MM.1S (cell line): ENCODE results near the gene ZFPL1.

Experiments
- DNase-seq: peaks from one replicate; pipeline ENCODE4 v3.0.0-alpha.2; 2015
- H2AFZ ChIP-seq: fragments of 300-600 bp; sonication (generic); 2 replicates; pipeline ENCODE4 v1.6.0; 2016; ENCODE audit warnings: antibody characterized with exemption, low read length
- H3F3A ChIP-seq: fragments of 300-600 bp; sonication (generic); 2 replicates; pipeline ENCODE4 v1.6.1; 2016; ENCODE audit warnings: mild to moderate bottlenecking, antibody characterized with exemption, low read length, moderate library complexity, mixed read lengths; ENCODE audit not compliant: insufficient read depth
- H3K27ac ChIP-seq: fragments of 300-600 bp; sonication (generic); 2 replicates; pipeline ENCODE4 v1.5.1; 2016; ENCODE audit warnings: mild to moderate bottlenecking, low read length
- H3K27me3 ChIP-seq: fragments of 300-600 bp; sonication (generic); replicated peaks from 2 replicates; pipeline ENCODE4 v1.6.0; 2016; ENCODE audit warnings: low read length; ENCODE audit not compliant: insufficient read depth
- H3K36me3 ChIP-seq: fragments of 300-600 bp; sonication (generic); replicated peaks from 2 replicates; pipeline ENCODE4 v1.6.1; 2016; ENCODE audit warnings: mild to moderate bottlenecking, low read length, mixed read lengths; ENCODE audit not compliant: insufficient read depth
- H3K4me1 ChIP-seq: fragments of 300-600 bp; sonication (generic); 2 replicates; pipeline ENCODE4 v1.6.1; 2016; ENCODE audit warnings: low read length, mixed read lengths
- H3K4me2 ChIP-seq: fragments of 300-600 bp; sonication (generic); 2 replicates; pipeline ENCODE4 v1.6.0; 2016; ENCODE audit warnings: low read depth, low read length
- H3K4me3 ChIP-seq: fragments of 300-600 bp; sonication (generic); 2 replicates; pipeline ENCODE4 v1.5.1; 2016; ENCODE audit warnings: low read length, mixed read lengths
- H3K79me2 ChIP-seq: fragments of 300-600 bp; sonication (generic); 2 replicates; pipeline ENCODE4 v1.6.1; 2016; ENCODE audit warnings: mixed run types, low read length, mixed read lengths
- H3K9ac ChIP-seq: fragments of 300-600 bp; sonication (generic); 2 replicates; pipeline ENCODE4 v1.6.1; 2016; ENCODE audit warnings: low read length, mixed read lengths
- H3K9me2 ChIP-seq: fragments of 300-600 bp; sonication (generic); replicated peaks from 2 replicates; pipeline ENCODE4 v1.6.1; 2016; ENCODE audit warnings: mild to moderate bottlenecking, low read length, mixed read lengths; ENCODE audit not compliant: insufficient read depth
- H3K9me3 ChIP-seq: fragments of 300-600 bp; sonication (generic); replicated peaks from 2 replicates; pipeline ENCODE4 v1.6.1; 2016; ENCODE audit warnings: mild to moderate bottlenecking, low read length, mixed read lengths; ENCODE audit not compliant: insufficient read depth
- H4K20me1 ChIP-seq: fragments of 300-600 bp; sonication (generic); 2 replicates; pipeline ENCODE4 v1.6.1; 2016; ENCODE audit warnings: mild to moderate bottlenecking, low read length, moderate library complexity, mixed read lengths; ENCODE audit not compliant: insufficient read depth
- CTCF ChIP-seq: fragments of 300-600 bp; sonication (generic); IDR thresholded peaks from 2 replicates; pipeline ENCODE4 v1.5.1; 2016; ENCODE audit warnings: antibody characterized with exemption, low read length, mixed read lengths
- EZH2 ChIP-seq: fragments of 300-600 bp; sonication (generic); optimal IDR thresholded peaks from 2 replicates; pipeline ENCODE3; 2017; ENCODE audit warnings: low read depth, mild to moderate bottlenecking, antibody characterized with exemption, low read length, mixed read lengths
- EZH2phosphoT487 ChIP-seq: fragments of 300-600 bp; sonication (generic); IDR thresholded peaks from 2 replicates; pipeline ENCODE4 v1.6.1; 2018; ENCODE audit warnings: antibody characterized with exemption, low read length

The ZFPL1 gene

GRCh38 chr11:65059959-65060824 lies 23.8 kb upstream of the ZFPL1 start:
- Histone ChIP-seq H3K4me1 (peaks cover 21% of the 10 kb centered on the region), H3K9me3 (no peaks in the 10 kb centered on the region), H3K27ac (no peak overlapping the region), H3K4me2 (peak overlapping the region; percentile 60; the same call in 1 of the 2 replicates), H4K20me1 (no peaks in the 10 kb centered on the region), H3F3A (peaks cover 11% of the 10 kb centered on the region), H3K27me3 (no peaks in the 10 kb centered on the region), H3K36me3 (no peaks in the 10 kb centered on the region), H3K79me2 (no peaks in the 10 kb centered on the region), H3K9ac (no peak overlapping the region), H3K4me3 (no peak overlapping the region), H3K9me2 (no peaks in the 10 kb centered on the region), H2AFZ (no peak overlapping the region)
- TF ChIP-seq EZH2 (no peak), CTCF (no peak), EZH2phosphoT487 (no peak)
- DNase-seq: no peak

- H3K27ac ChIP-seq: no peak overlapping the region
- H3K4me1 ChIP-seq: peaks cover 17% of the 10 kb centered on the region
- H3K9me2 ChIP-seq: no peaks in the 10 kb centered on the region
- 0 out of 2 replicates have a peak, but pooled peaks have one; percentile 4 for TF ChIP-seq CTCF
- no peak for TF ChIP-seq EZH2phosphoT487
- no peak for TF ChIP-seq EZH2
- H3K36me3 ChIP-seq: no peaks in the 10 kb centered on the region
- H3F3A ChIP-seq: peaks cover 5% of the 10 kb centered on the region; the same call in 1 of the 2 replicates
- no peak for DNase-seq
- no peaks in the 10 kb centered on the region for H3K27me3 ChIP-seq
- H3K9ac ChIP-seq: no peak overlapping the region
- no peak overlapping the region for H2AFZ ChIP-seq
- no peaks in the 10 kb centered on the region for H3K9me3 ChIP-seq
- H4K20me1 ChIP-seq: no peaks in the 10 kb centered on the region
- H3K79me2 ChIP-seq: no peaks in the 10 kb centered on the region
- no peak overlapping the region for H3K4me3 ChIP-seq
- H3K4me2 ChIP-seq: peak overlapping the region; percentile 60; the same call in 1 of the 2 replicates
Observed at GRCh38 chr11:65060913-65061408, 23.1 kb upstream of the ZFPL1 start.

GRCh38 chr11:65063532-65063931 lies 20.5 kb upstream of the ZFPL1 start:
- H3K4me3 ChIP-seq: no peak overlapping the region
- H3K4me2 ChIP-seq: no peak overlapping the region
- no peaks in the 10 kb centered on the region for H3K9me3 ChIP-seq
- no peak overlapping the region for H3K9ac ChIP-seq
- H3F3A ChIP-seq: peaks cover 5% of the 10 kb centered on the region; the same call in 1 of the 2 replicates
- H3K27me3 ChIP-seq: no peaks in the 10 kb centered on the region
- H3K79me2 ChIP-seq: no peaks in the 10 kb centered on the region
- peaks cover 17% of the 10 kb centered on the region for H3K4me1 ChIP-seq
- no peaks in the 10 kb centered on the region for H4K20me1 ChIP-seq
- no peak overlapping the region for H2AFZ ChIP-seq
- no peak for DNase-seq
- TF ChIP-seq EZH2phosphoT487 (no peak), EZH2 (no peak), CTCF (no peak)
- H3K9me2 ChIP-seq: no peaks in the 10 kb centered on the region
- no peak overlapping the region for H3K27ac ChIP-seq
- no peaks in the 10 kb centered on the region for H3K36me3 ChIP-seq
